HepG2 (cell line): Measurements from ENCODE around the gene FBXL13. TPM values are rescaled to one million over a fixed set of nuclear protein-coding genes. Genes with fewer than 3 reads are reported as not detected.

Experiments
- ATAC-seq: fragments of 200-7000 bp; cut with Tn5 transposase; 3 replicates; pipeline ENCODE4 v1.9.1; 2020; ENCODE audit warnings: mild to moderate bottlenecking, moderate library complexity
- BruUV-seq: library from RNA; stranded (reverse); fragments of 400-500 nt; replicated peaks from 2 replicates; lab custom pipeline; 2021; lab: Mats Ljungman, UMichigan
- CTCF ChIA-PET: fragments of 300-600 bp; formaldehyde crosslinking; extraction: SDS; loops from one replicate; lab custom pipeline; 2021; ENCODE audit warnings: low total read pairs, inconsistent platforms, low intra/inter-chr PET ratio; lab: Yijun Ruan, JAX
- POLR2A ChIA-PET: fragments of 350-600 bp; sonication (Branson Sonifier 250); formaldehyde crosslinking; loops from one replicate; lab custom pipeline; 2020; ENCODE audit warnings: antibody characterized with exemption, inconsistent platforms; lab: Yijun Ruan, JAX
- DNase-seq: peaks from one replicate; pipeline ENCODE4 v3.0.0-alpha.2; 2015; ENCODE audit warnings: low spot score
- FAIRE-seq: peaks from 3 replicates; lab custom pipeline; 2011; peaks lifted over from hg19 to GRCh38; lab: Jason Lieb, UNC
- H2AFZ ChIP-seq: one replicate; pipeline ENCODE4 v1.6.1; 2011; ENCODE audit warnings: low read length, inconsistent platforms
- H3K27ac ChIP-seq: fragments of 300-600 bp; 3 replicates; pipeline ENCODE4 v1.8.0; 2011; ENCODE audit warnings: mixed run types, mild to moderate bottlenecking, mixed read lengths, low read length, inconsistent platforms; ENCODE audit not compliant: insufficient read depth; ENCODE audit errors: extremely low read length
- H3K27me3 ChIP-seq, 2 experiments: fragments of 200-600 bp in 1 of 2; 2 replicates in 1 of 2; 3 replicates in 1 of 2; pipeline versions ENCODE4 v1.6.0 to v1.8.0; 2011; ENCODE audit warnings: low read length in 2 of 2, mild to moderate bottlenecking in 2 of 2, moderate library complexity in 2 of 2, inconsistent platforms in 1 of 2; ENCODE audit not compliant: insufficient read depth in 2 of 2, control insufficient read depth in 1 of 2
- H3K36me3 ChIP-seq, 2 experiments: fragments of 200-600 bp in 1 of 2; replicated peaks in 1 of 2; 2 replicates in 1 of 2; 3 replicates in 1 of 2; pipeline versions ENCODE4 v1.5.1 to v1.8.0; 2011; ENCODE audit warnings: low read length in 2 of 2, inconsistent platforms in 1 of 2; ENCODE audit not compliant: insufficient read depth in 2 of 2, control insufficient read depth in 1 of 2
- H3K4me1 ChIP-seq: 2 replicates; pipeline ENCODE4 v1.5.1; 2012; ENCODE audit warnings: low read length, inconsistent platforms; ENCODE audit not compliant: insufficient read depth
- H3K4me2 ChIP-seq: 2 replicates; pipeline ENCODE4 v1.6.0; 2011; ENCODE audit warnings: low read depth, low read length, inconsistent platforms
- H3K4me3 ChIP-seq, 3 experiments: fragments of 200-600 bp in 1 of 3; sonication (generic), shearing (Covaris generic) in 1 of 3; replicated peaks in 1 of 3; 2 replicates each; pipeline ENCODE4 v1.5.1; 2011 to 2016; ENCODE audit warnings: low read length in 3 of 3, inconsistent platforms in 2 of 3, low read depth in 2 of 3, mild to moderate bottlenecking in 2 of 3, control low read depth in 1 of 3, mixed read lengths in 1 of 3; ENCODE audit not compliant: insufficient read depth in 1 of 3
- H3K79me2 ChIP-seq: one replicate; pipeline ENCODE4 v1.6.1; 2011; ENCODE audit warnings: low read length, inconsistent platforms; ENCODE audit not compliant: insufficient read depth
- H3K9ac ChIP-seq: 2 replicates; pipeline ENCODE4 v1.6.0; 2011; ENCODE audit warnings: mild to moderate bottlenecking, low read depth, low read length, inconsistent platforms; ENCODE audit not compliant: insufficient read depth
- H3K9me3 ChIP-seq: 2 replicates; pipeline ENCODE4 v1.5.1; 2012; ENCODE audit warnings: mild to moderate bottlenecking, low read length
- H4K20me1 ChIP-seq: 2 replicates; pipeline ENCODE4 v1.6.0; 2011; ENCODE audit warnings: inconsistent platforms, mild to moderate bottlenecking, low read length, moderate library complexity; ENCODE audit not compliant: insufficient read depth
- CREB1 ChIP-seq, 2 experiments: fragments of 450-650 bp in 1 of 2; IDR thresholded peaks; 2 replicates each; pipeline ENCODE4 v1.6.1; 2016 to 2017; ENCODE audit warnings: control low read depth in 1 of 2, mild to moderate bottlenecking in 1 of 2, missing compliant biosample characterization in 1 of 2, missing genetic modification characterization in 1 of 2
- CREM ChIP-seq, 2 experiments: sonication (generic) in 1 of 2; formaldehyde crosslinking in 1 of 2; IDR thresholded peaks; 2 replicates each; pipeline versions ENCODE4 v1.4.0 to v1.6.1; 2016 to 2020; ENCODE audit warnings: antibody characterized with exemption in 1 of 2, mild to moderate bottlenecking in 1 of 2, missing genetic modification reagents in 1 of 2
- KDM1A ChIP-seq: IDR thresholded peaks from 2 replicates; pipeline ENCODE4 v1.6.1; 2016; ENCODE audit warnings: missing compliant biosample characterization
- MTF2 ChIP-seq: sonication (generic); formaldehyde crosslinking; IDR thresholded peaks from 2 replicates; pipeline ENCODE4 v1.5.0; 2020; ENCODE audit warnings: missing genetic modification reagents, borderline replicate concordance
- ZNF333 ChIP-seq: sonication (generic); formaldehyde crosslinking; IDR thresholded peaks from 2 replicates; pipeline ENCODE4 v1.4.0; 2020; ENCODE audit warnings: mild to moderate bottlenecking, missing genetic modification reagents, borderline replicate concordance
- ZNF350 ChIP-seq: sonication (generic); formaldehyde crosslinking; IDR thresholded peaks from 2 replicates; pipeline ENCODE4 v1.4.0; 2020; ENCODE audit warnings: mild to moderate bottlenecking, low read depth, missing genetic modification reagents, borderline replicate concordance
- ZNF546 ChIP-seq: sonication (generic); formaldehyde crosslinking; conservative IDR thresholded peaks from 2 replicates; pipeline ENCODE4 v1.8.1; 2023; ENCODE audit warnings: mild to moderate bottlenecking, missing genetic modification reagents
- ZNF616 ChIP-seq: sonication (generic); formaldehyde crosslinking; IDR thresholded peaks from 2 replicates; pipeline ENCODE4 v1.5.0; 2020; ENCODE audit warnings: low read depth, mild to moderate bottlenecking, missing genetic modification reagents
- ZNF703 ChIP-seq: sonication (generic); formaldehyde crosslinking; IDR thresholded peaks from 2 replicates; pipeline ENCODE4 v1.5.1; 2020; ENCODE audit warnings: missing genetic modification reagents, mild to moderate bottlenecking, moderate library complexity, borderline replicate concordance
- ZNF713 ChIP-seq: sonication (generic); formaldehyde crosslinking; IDR thresholded peaks from 2 replicates; pipeline ENCODE4 v1.4.0; 2020; ENCODE audit warnings: mild to moderate bottlenecking, missing genetic modification reagents
- ZNF75D ChIP-seq: sonication (generic); formaldehyde crosslinking; IDR thresholded peaks from 2 replicates; pipeline ENCODE4 v1.8.1; 2023; ENCODE audit warnings: missing genetic modification reagents, mild to moderate bottlenecking, borderline replicate concordance
- WGBS: methylation state at CpG from one replicate; pipeline ENCODE4 v1.1.6; 2017; ENCODE audit warnings: low lambda C conversion rate; 5-methylcytosine and 5-hydroxymethylcytosine counted together
- in situ Hi-C: cut with HindIII; loops from 2 replicates; pipeline ENCODE4 v1.10.0; 2017; ENCODE audit warnings: low pct_unique_long_range_greater_than_20kb; ENCODE audit not compliant: extremely low pct_ligation_motif_present
- intact Hi-C: fragments of 100-400 bp; cut with micrococcal nuclease; formaldehyde crosslinking; loops from one replicate; pipeline ENCODE4 v1.10.0; 2022; ENCODE audit not compliant: unreplicated experiment
- polyA plus RNA-seq, 8 experiments: library from polyadenylated mRNA; depleted of rRNA in 3 of 8; stranded (reverse) in 7 of 8; unstranded in 1 of 8; fragments of >200 nt; fragmentation: Illumina TruSeq in 4 of 8; extraction: Trizol in 4 of 8; gene quantifications; 2 replicates each; pipeline versions ENCODE4 v1.2.1 to v1.2.3, GENCODE V29; 2011 to 2016; ENCODE audit warnings: low read depth in 4 of 8, missing spikeins in 1 of 8, mixed read lengths in 1 of 8; ENCODE audit not compliant: insufficient read depth in 1 of 8
- total RNA-seq, 5 experiments: library from RNA; depleted of rRNA; stranded (reverse); fragments of >200 nt; fragmentation: Illumina TruSeq; extraction: Trizol; gene quantifications; 2 replicates each; pipeline ENCODE4 v1.2.3, GENCODE V29; 2016; ENCODE audit warnings: low read depth in 1 of 5
- TF ChIP-seq, protein P1 (sequence below): sonication (generic); formaldehyde crosslinking; IDR thresholded peaks from 2 replicates; pipeline ENCODE4 v1.5.0; 2020; ENCODE audit warnings: missing genetic modification reagents, mild to moderate bottlenecking, borderline replicate concordance
- TF ChIP-seq, protein P2 (sequence below), 2 experiments: IDR thresholded peaks; 2 replicates each; pipeline ENCODE4 v1.6.1; 2011 to 2012; ENCODE audit warnings: low read length in 2 of 2, borderline replicate concordance in 1 of 2, low read depth in 1 of 2, mild to moderate bottlenecking in 1 of 2, moderate library complexity in 1 of 2
- TF ChIP-seq, protein P3 (sequence below): sonication (generic); formaldehyde crosslinking; IDR thresholded peaks from 2 replicates; pipeline ENCODE4; 2020; ENCODE audit warnings: missing genetic modification reagents, mild to moderate bottlenecking, borderline replicate concordance
- TF ChIP-seq, protein P4 (sequence below): sonication (generic); formaldehyde crosslinking; conservative IDR thresholded peaks from 2 replicates; pipeline ENCODE4 v1.8.0; 2022; ENCODE audit warnings: missing genetic modification reagents

The FBXL13 gene
- total and polyA plus RNA-seq, 2 of the 13 experiments (the other 11 are each of a cell fraction or from before 2014, with no cell fraction given): 0.24 to 0.77 TPM

DNA sequence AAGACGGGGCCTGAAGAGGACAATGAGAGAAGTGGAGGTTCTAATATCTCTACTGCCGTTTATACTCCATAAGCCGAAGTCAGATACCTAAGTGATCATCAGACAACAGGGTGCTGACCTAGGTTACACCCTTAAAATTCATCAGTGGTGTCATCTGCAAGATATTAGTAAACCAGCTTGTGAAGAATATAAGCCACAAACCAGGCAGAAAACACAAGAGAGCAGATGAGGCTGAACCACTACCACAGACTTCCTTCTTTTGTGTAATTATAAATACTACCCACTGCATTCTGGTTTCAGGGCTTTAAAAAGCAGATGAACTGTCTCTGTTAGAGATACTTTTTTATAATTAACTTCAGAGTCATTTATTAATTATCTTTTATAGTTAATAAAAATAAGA is 230.7 kb downstream of the FBXL13 start:
- no peak overlapping the region for H3K4me2 ChIP-seq
- H3K27ac ChIP-seq: no peak overlapping the region
- no peaks in the 10 kb centered on the region for H3K27me3 ChIP-seq
- H4K20me1 ChIP-seq: no peaks in the 10 kb centered on the region
- H3K9ac ChIP-seq: no peak overlapping the region
- intact Hi-C loops: no loop called here
- DNase-seq (no peak), ATAC-seq (no peak), FAIRE-seq (no peak)
- no TSS peak for BruUV-seq
- H3K9me3 ChIP-seq: no peaks in the 10 kb centered on the region
- ChIA-PET CTCF (no interaction called here), POLR2A (no interaction called here)
- H3K4me1 ChIP-seq: peaks cover 31% of the 10 kb centered on the region
- H3K79me2 ChIP-seq: no peaks in the 10 kb centered on the region
- H2AFZ ChIP-seq: no peak overlapping the region
- H3K4me3 ChIP-seq: no peak overlapping the region
- H3K36me3 ChIP-seq: no peaks in the 10 kb centered on the region
- in situ Hi-C loops: no loop called here
- WGBS: 94% methylated on average over 3 of the region's 3 CpGs
- TF ChIP-seq KDM1A (CRISPR knock-in tag) (no peak), ZNF75D (CRISPR knock-in tag) (no peak), ZNF333 (CRISPR knock-in tag) (no peak), CREM (IDR thresholded peaks at IDR 0.05) (no peak), CREM (CRISPR knock-in tag; IDR thresholded peaks at IDR 0.05) (no peak), ZNF616 (CRISPR knock-in tag) (no peak), MTF2 (CRISPR knock-in tag) (no peak), CREB1 (IDR thresholded peaks at IDR 0.05) (no peak), CREB1 (CRISPR knock-in tag; IDR thresholded peaks at IDR 0.05) (no peak), ZNF546 (no peak), ZNF713 (CRISPR knock-in tag) (no peak), ZNF703 (no peak), ZNF350 (CRISPR knock-in tag) (no peak)
- TF ChIP-seq, protein P1, sequence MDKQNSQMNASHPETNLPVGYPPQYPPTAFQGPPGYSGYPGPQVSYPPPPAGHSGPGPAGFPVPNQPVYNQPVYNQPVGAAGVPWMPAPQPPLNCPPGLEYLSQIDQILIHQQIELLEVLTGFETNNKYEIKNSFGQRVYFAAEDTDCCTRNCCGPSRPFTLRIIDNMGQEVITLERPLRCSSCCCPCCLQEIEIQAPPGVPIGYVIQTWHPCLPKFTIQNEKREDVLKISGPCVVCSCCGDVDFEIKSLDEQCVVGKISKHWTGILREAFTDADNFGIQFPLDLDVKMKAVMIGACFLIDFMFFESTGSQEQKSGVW (CRISPR knock-in tag): no peak
- TF ChIP-seq, protein P2, sequence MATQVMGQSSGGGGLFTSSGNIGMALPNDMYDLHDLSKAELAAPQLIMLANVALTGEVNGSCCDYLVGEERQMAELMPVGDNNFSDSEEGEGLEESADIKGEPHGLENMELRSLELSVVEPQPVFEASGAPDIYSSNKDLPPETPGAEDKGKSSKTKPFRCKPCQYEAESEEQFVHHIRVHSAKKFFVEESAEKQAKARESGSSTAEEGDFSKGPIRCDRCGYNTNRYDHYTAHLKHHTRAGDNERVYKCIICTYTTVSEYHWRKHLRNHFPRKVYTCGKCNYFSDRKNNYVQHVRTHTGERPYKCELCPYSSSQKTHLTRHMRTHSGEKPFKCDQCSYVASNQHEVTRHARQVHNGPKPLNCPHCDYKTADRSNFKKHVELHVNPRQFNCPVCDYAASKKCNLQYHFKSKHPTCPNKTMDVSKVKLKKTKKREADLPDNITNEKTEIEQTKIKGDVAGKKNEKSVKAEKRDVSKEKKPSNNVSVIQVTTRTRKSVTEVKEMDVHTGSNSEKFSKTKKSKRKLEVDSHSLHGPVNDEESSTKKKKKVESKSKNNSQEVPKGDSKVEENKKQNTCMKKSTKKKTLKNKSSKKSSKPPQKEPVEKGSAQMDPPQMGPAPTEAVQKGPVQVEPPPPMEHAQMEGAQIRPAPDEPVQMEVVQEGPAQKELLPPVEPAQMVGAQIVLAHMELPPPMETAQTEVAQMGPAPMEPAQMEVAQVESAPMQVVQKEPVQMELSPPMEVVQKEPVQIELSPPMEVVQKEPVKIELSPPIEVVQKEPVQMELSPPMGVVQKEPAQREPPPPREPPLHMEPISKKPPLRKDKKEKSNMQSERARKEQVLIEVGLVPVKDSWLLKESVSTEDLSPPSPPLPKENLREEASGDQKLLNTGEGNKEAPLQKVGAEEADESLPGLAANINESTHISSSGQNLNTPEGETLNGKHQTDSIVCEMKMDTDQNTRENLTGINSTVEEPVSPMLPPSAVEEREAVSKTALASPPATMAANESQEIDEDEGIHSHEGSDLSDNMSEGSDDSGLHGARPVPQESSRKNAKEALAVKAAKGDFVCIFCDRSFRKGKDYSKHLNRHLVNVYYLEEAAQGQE (IDR thresholded peaks at IDR 0.05; ENCODE audit: borderline replicate concordance in 1 of 2, low read depth in 1 of 2, low read length in 2 of 2): no peak
- TF ChIP-seq, protein P3, sequence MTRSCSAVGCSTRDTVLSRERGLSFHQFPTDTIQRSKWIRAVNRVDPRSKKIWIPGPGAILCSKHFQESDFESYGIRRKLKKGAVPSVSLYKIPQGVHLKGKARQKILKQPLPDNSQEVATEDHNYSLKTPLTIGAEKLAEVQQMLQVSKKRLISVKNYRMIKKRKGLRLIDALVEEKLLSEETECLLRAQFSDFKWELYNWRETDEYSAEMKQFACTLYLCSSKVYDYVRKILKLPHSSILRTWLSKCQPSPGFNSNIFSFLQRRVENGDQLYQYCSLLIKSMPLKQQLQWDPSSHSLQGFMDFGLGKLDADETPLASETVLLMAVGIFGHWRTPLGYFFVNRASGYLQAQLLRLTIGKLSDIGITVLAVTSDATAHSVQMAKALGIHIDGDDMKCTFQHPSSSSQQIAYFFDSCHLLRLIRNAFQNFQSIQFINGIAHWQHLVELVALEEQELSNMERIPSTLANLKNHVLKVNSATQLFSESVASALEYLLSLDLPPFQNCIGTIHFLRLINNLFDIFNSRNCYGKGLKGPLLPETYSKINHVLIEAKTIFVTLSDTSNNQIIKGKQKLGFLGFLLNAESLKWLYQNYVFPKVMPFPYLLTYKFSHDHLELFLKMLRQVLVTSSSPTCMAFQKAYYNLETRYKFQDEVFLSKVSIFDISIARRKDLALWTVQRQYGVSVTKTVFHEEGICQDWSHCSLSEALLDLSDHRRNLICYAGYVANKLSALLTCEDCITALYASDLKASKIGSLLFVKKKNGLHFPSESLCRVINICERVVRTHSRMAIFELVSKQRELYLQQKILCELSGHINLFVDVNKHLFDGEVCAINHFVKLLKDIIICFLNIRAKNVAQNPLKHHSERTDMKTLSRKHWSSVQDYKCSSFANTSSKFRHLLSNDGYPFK (CRISPR knock-in tag): no peak
- TF ChIP-seq, protein P4, sequence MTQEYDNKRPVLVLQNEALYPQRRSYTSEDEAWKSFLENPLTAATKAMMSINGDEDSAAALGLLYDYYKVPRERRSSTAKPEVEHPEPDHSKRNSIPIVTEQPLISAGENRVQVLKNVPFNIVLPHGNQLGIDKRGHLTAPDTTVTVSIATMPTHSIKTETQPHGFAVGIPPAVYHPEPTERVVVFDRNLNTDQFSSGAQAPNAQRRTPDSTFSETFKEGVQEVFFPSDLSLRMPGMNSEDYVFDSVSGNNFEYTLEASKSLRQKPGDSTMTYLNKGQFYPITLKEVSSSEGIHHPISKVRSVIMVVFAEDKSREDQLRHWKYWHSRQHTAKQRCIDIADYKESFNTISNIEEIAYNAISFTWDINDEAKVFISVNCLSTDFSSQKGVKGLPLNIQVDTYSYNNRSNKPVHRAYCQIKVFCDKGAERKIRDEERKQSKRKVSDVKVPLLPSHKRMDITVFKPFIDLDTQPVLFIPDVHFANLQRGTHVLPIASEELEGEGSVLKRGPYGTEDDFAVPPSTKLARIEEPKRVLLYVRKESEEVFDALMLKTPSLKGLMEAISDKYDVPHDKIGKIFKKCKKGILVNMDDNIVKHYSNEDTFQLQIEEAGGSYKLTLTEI: no peak
